Smooth muscle cell (in vitro differentiated cells): ENCODE data around the gene COMP. TPM values are rescaled to one million over a fixed set of nuclear protein-coding genes. Genes with fewer than 3 reads are reported as not detected.
A peak's percentile ranks its signal among the peaks of the same experiment; 100 is the strongest.

ENCODE experiments used
- DNase-seq: peaks from one replicate; lab custom pipeline; 2025; ENCODE audit not compliant: unreplicated experiment; lab: John Stamatoyannopoulos, UW
- H2AFZ ChIP-seq: fragments of 200-600 bp; sonication (generic); 2 replicates; pipeline ENCODE4 v1.6.0; 2016; ENCODE audit warnings: antibody characterized with exemption, low read depth, mild to moderate bottlenecking
- H3F3A ChIP-seq: fragments of 200-600 bp; sonication (generic); 2 replicates; pipeline ENCODE4 v1.6.0; 2017; ENCODE audit warnings: antibody characterized with exemption, low read depth
- H3K27ac ChIP-seq: fragments of 200-600 bp; sonication (generic); 2 replicates; pipeline ENCODE4 v1.5.1; 2016; ENCODE audit warnings: low read depth, mild to moderate bottlenecking
- H3K27me3 ChIP-seq: fragments of 200-600 bp; sonication (generic); 2 replicates; pipeline ENCODE4 v1.6.1; 2016; ENCODE audit warnings: low read depth, mild to moderate bottlenecking
- H3K36me3 ChIP-seq: fragments of 200-600 bp; sonication (generic); 2 replicates; pipeline ENCODE4 v1.5.1; 2016; ENCODE audit warnings: low read depth
- H3K4me1 ChIP-seq: fragments of 200-600 bp; sonication (generic); 2 replicates; pipeline ENCODE4 v1.5.1; 2016; ENCODE audit warnings: low read depth
- H3K4me2 ChIP-seq: fragments of 200-600 bp; sonication (generic); 2 replicates; pipeline ENCODE4 v1.6.0; 2016; ENCODE audit warnings: mild to moderate bottlenecking
- H3K4me3 ChIP-seq: fragments of 200-600 bp; sonication (generic); 2 replicates; pipeline ENCODE4 v1.5.1; 2016; ENCODE audit warnings: mild to moderate bottlenecking
- H3K79me2 ChIP-seq: fragments of 200-600 bp; sonication (generic); 2 replicates; pipeline ENCODE4 v1.6.0; 2016; ENCODE audit warnings: low read depth, mild to moderate bottlenecking
- H3K9ac ChIP-seq: fragments of 200-600 bp; sonication (generic); 2 replicates; pipeline ENCODE4 v1.6.0; 2016; ENCODE audit warnings: low read depth
- H3K9me3 ChIP-seq: fragments of 200-600 bp; sonication (generic); replicated peaks from 2 replicates; pipeline ENCODE4 v1.5.1; 2016; ENCODE audit warnings: low read depth
- H4K20me1 ChIP-seq: fragments of 200-600 bp; sonication (generic); 2 replicates; pipeline ENCODE4 v1.6.0; 2016; ENCODE audit warnings: low read depth
- CTCF ChIP-seq: fragments of 200-600 bp; sonication (generic); IDR thresholded peaks from 2 replicates; pipeline ENCODE4 v1.5.1; 2017; ENCODE audit warnings: borderline replicate concordance, mild to moderate bottlenecking, antibody characterized with exemption; ENCODE audit not compliant: insufficient read depth, poor library complexity, severe bottlenecking
- WGBS: methylation state at CpG from one replicate; pipeline ENCODE4 v1.1.7; 2016; ENCODE audit warnings: low lambda C conversion rate; 5-methylcytosine and 5-hydroxymethylcytosine counted together
- polyA plus RNA-seq: library from polyadenylated mRNA; unstranded; fragments of >200 nt; fragmentation: Nextera tagmentation; extraction: Ambion mirVana; gene quantifications from 2 replicates; pipeline ENCODE4 v1.2.1, GENCODE V29; 2016
- total RNA-seq: library from RNA; depleted of rRNA; stranded (reverse); fragments of >200 nt; gene quantifications from 2 replicates; pipeline ENCODE4 v1.2.3, GENCODE V29; 2014

Gene COMP
- total and polyA plus RNA-seq, 2 experiments from 2014 or later = 196 to 901 TPM

DNA sequence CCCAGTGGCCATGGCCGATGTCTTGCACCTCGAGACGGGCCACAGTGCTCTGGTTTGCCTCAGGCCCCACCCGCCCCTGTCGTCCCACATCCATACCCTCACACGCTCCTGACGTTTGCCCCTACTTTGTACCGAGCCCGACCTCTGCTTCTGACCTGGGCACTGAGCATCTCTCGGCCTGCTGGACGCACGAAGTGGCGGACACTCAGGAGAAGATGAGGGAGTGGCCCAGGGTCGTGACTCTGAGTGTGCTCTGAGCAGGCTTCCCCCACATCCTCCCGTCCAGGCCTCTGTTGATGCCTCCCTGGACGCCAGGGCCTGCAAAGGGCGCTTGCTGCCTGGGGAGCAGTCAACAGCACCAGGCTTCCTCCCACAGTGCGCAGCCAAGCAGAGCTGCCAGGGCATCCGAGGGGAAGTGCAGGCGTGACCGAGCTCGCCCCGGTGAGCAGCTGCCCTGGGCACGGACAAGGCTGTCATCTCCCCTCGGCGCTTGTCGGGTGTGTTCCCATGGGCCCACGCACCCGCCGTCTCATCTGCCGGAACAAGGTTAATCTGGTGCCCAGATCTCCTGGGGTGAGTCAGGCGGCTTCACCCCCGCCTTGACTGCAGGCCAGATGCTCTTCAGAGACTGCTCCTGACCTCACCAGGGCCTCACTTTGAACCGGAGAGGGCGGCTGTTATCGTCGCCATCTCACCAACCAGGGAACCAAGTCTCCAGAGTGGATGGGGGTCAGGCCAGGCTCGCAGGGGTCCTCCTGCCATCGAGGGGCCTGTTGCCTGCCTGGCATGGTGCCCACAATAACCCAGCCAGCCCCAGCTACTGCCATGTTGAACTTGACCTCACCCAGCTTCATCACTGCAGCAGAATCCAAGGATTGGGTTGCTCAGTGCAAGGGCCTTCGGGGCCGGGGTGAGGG is 27.2 kb downstream of the COMP start:
- H3K9ac ChIP-seq = no peak overlapping the region
- TF ChIP-seq CTCF = no peak
- 74% methylated on average over 41 of the region's 41 CpGs for WGBS
- no peaks in the 10 kb centered on the region for H4K20me1 ChIP-seq
- H3F3A ChIP-seq = no peaks in the 10 kb centered on the region
- no peaks in the 10 kb centered on the region for H3K4me1 ChIP-seq
- no peak overlapping the region for H2AFZ ChIP-seq
- no peaks in the 10 kb centered on the region for H3K36me3 ChIP-seq
- peak overlapping the region; percentile 40 for H3K27ac ChIP-seq
- no peak for DNase-seq
- no peaks in the 10 kb centered on the region for H3K27me3 ChIP-seq
- no peaks in the 10 kb centered on the region for H3K9me3 ChIP-seq
- H3K79me2 ChIP-seq = no peaks in the 10 kb centered on the region
- H3K4me3 ChIP-seq = no peak overlapping the region
- H3K4me2 ChIP-seq = no peak overlapping the region

- no peaks in the 10 kb centered on the region for H3K36me3 ChIP-seq
- H3K27me3 ChIP-seq = no peaks in the 10 kb centered on the region
- no peak for DNase-seq
- no peak overlapping the region for H3K27ac ChIP-seq
- 90% methylated on average over 31 of the region's 35 CpGs for WGBS
- no peaks in the 10 kb centered on the region for H3K9me3 ChIP-seq
- H3K4me2 ChIP-seq = no peak overlapping the region
- no peaks in the 10 kb centered on the region for H3K79me2 ChIP-seq
- no peak overlapping the region for H3K9ac ChIP-seq
- no peak for TF ChIP-seq CTCF
- H2AFZ ChIP-seq = no peak overlapping the region
- H3K4me3 ChIP-seq = no peak overlapping the region
- no peaks in the 10 kb centered on the region for H3F3A ChIP-seq
- H4K20me1 ChIP-seq = no peaks in the 10 kb centered on the region
- H3K4me1 ChIP-seq = no peaks in the 10 kb centered on the region
Measured at GRCh38 chr19:18762125-18763023, 28.7 kb downstream of the COMP start.

- Histone ChIP-seq H3K4me1 (no peaks in the 10 kb centered on the region), H3K27ac (no peak overlapping the region), H3F3A (no peaks in the 10 kb centered on the region), H3K79me2 (no peaks in the 10 kb centered on the region), H2AFZ (no peak overlapping the region), H3K27me3 (no peaks in the 10 kb centered on the region), H3K4me3 (no peak overlapping the region), H4K20me1 (no peaks in the 10 kb centered on the region), H3K9me3 (no peaks in the 10 kb centered on the region), H3K36me3 (no peaks in the 10 kb centered on the region), H3K4me2 (no peak overlapping the region), H3K9ac (no peak overlapping the region)
- WGBS = 96% methylated on average over 10 of the region's 16 CpGs
- DNase-seq = no peak
- TF ChIP-seq CTCF = no peak
Measured at GRCh38 chr19:18761531-18762110, 29.5 kb downstream of the COMP start.
